ENCODE results near the gene ITPA. TPM values are rescaled to one million over a fixed set of nuclear protein-coding genes. Genes with fewer than 3 reads are reported as not detected.

The ITPA gene
- polyA plus RNA-seq, 3 donors = 46.3 to 70.3 (median 54.3) TPM

DNA sequence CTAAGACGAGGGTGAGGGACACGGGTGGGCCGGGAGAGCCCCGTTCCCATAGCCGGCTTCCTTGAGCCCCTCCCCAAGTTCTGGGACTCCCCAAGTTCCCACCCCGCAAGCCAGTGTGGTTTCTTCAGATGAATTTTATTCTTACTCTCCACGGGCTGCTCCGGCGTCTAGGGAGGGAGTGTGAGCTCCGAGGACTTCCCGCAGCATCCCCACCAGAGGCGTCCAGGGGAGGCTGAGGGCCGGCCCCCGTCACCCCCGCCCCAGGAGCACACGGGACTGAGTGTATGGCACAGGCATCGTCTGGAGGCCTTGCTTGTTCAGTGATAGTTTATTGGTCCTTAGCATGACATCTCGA is 39.7 kb downstream of the ITPA start:
- DNase-seq (ENCODE audit: extremely low read depth in 1 of 11, low read depth in 9 of 11, low spot score in 4 of 11) = no peak

DNA sequence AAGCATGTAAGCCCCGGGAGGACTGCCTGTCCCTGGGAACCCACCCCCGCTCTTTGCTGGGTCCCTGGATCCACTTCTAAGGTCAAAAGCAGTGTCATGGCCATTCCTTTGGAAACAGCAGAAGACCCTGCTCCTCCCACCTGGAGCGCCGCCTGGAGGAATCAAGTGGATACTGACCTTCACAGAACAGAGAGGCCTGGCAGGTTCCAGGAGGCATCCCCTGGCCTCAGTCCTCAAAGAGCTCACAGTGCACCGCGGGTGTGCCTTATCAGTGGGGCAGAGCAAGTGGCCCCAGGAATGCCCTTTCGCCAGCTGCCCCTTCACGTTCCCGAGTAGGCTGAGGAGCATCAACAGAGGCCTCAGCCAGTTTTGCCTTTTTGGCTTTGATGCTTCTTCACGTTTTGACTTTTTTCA is 40.8 kb downstream of the ITPA start:
- no peak for DNase-seq (ENCODE audit: extremely low read depth in 1 of 11, low read depth in 9 of 11, low spot score in 4 of 11)

DNA sequence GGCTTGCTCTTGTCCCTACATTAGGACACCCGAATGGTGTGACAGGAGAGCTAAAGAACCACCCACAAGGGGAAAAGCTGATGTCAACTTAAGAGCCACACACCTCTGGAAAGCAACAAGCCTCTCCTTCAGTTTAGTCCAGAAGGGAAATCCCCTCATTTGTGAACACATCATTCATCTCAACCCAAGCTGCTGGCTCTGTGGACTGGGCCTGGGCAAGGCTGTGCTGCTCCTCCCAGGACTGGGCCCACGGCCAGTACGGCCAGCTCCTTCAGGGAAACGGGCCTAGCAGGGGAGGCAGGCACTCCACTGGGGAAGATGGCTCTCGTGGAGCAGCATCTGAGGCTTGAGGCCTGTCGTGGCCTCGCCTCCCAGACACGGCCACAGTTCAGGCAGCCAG is 42.5 kb downstream of the ITPA start:
- DNase-seq (ENCODE audit: extremely low read depth in 1 of 11, low read depth in 9 of 11, low spot score in 4 of 11) = no peak

DNA sequence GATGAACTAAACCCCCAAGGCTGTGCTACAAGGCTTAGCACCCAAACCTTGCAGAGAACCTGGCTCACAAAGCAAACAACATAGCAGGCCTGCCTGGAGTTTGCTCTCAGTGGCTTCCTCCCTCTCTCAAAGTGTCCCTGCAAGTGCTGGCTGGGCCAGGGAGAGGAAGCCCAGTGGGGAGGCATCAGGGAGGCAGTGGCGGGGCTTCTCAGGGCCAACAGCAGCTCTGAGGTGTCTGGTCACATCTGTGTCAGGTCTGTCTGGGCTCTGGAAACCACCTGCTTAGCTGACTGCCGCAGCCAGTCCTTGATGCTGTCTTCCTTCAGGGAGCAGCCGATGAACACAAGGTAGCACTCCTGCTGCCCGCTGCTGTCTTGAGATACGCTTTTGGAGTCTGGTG is 46.4 kb downstream of the ITPA start:
- no peak for DNase-seq (ENCODE audit: extremely low read depth in 1 of 11, low read depth in 9 of 11, low spot score in 4 of 11)

DNA sequence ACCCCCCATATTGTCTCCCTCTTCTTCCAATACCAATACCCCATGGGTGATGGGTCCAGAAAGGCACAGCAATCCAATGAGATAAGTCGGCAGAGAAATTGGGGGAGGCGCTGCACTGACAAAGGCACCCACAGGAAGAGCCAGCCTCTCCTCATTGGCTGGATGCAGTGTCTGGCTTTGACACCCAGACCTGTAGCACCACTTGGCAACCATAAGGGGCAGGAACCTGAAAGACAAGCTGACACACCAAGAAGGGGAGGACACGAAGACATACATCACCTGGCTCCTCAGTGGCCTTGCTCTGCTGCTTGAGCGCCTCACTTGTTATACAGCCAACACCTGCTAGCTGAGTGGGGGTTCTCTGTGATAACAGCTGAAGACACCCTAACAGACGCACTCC is 49.1 kb downstream of the ITPA start:
- DNase-seq (ENCODE audit: extremely low read depth in 1 of 11, low read depth in 9 of 11, low spot score in 4 of 11) = no peak

DNA sequence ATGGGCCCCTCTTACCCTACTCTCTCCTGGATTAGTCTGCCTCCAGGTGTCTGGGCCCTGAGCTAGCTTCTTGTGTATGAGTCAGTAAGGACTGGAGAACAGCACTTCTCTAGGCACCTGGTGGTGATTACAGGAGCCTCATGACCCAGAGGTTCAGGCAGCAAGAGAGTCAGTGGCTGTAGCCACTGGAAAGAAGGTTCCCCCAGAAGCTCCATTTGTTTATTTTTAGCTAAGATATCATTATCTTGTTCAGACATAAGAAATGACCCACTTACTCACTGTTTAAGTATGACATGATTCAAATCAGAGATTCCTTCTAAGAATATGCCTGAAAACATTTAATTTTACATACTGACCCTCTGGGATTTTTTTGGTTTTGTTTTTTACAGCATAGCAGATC is 53.3 kb downstream of the ITPA start:
- DNase-seq (ENCODE audit: extremely low read depth in 1 of 11, low read depth in 9 of 11, low spot score in 4 of 11) = no peak

DNA sequence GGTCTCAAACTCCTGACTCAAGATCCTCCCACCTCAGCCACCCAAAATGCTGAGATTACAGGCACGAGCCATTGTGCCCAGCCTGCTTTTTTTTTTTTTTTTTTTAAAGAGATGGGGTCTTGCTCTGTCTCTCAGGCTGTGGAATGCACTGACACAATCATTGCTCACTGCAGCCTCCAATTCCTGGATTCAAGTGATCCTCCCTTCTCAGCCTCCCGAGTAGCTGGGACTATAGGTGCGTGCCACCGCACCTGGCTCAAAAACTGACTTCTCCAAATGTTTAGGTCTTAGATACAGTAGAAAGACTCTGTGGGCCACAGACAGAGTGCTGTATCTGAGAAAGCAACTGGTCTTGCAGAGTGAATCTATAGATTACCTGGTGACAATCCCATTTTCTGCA is 60.8 kb downstream of the ITPA start:
- no peak for DNase-seq (ENCODE audit: extremely low read depth in 1 of 11, low read depth in 9 of 11, low spot score in 4 of 11)

DNA sequence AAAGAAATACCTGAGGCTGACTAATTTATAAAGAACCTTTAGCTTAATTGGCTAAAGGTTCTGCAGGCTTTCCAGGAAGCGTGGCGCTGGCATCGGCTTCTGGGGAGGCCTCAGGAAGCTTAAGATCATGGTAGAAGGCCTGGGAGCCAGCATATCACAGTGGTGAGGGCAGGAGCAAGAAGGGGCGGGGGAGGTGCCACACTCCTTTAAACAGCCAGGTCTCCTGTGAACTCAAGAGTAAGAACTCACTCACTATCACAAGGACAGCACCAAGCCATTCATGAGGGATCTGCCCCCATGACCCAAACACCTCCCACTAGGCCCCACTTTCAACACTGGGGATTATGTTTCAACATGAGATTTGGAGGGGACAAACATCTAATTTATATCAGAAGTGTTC is 64.1 kb downstream of the ITPA start:
- DNase-seq (ENCODE audit: extremely low read depth in 1 of 11, low read depth in 9 of 11, low spot score in 4 of 11) = no peak

Other genes starting within 250 kb of the ITPA start
- under 1 TPM; 0.34 to 0.53 (median 0.45) TPM for gene GNRH2, start 165.9 kb upstream of the ITPA start, polyA plus RNA-seq (ENCODE audit: insufficient read length in 3 of 3)
- 10 to 100 TPM; 47.7 to 73.0 (median 61.6) TPM for gene MRPS26, start 163.4 kb upstream of the ITPA start, polyA plus RNA-seq (ENCODE audit: insufficient read length in 3 of 3)
- gene OXT, start 137.9 kb upstream of the ITPA start, polyA plus RNA-seq (ENCODE audit: insufficient read length in 3 of 3) = 1 to 10 TPM in 1 of 3 donors, under 1 TPM in 2; 0.47 to 1.5 (median 0.64) TPM
- gene AVP, start 124.8 kb upstream of the ITPA start, polyA plus RNA-seq (ENCODE audit: insufficient read length in 3 of 3) = under 1 TPM; 0.33 to 0.64 (median 0.54) TPM
- gene FASTKD5, start 49.6 kb upstream of the ITPA start, polyA plus RNA-seq (ENCODE audit: insufficient read length in 3 of 3) = 10 to 100 TPM; 17.1 to 20.0 (median 19.2) TPM
- 10 to 100 TPM in 1 of 3 donors, 1 to 10 TPM in 2; 8.4 to 11.1 (median 9.5) TPM for gene UBOX5, start 49.6 kb upstream of the ITPA start, polyA plus RNA-seq (ENCODE audit: insufficient read length in 3 of 3)
- 10 to 100 TPM; 12.0 to 21.5 (median 16.0) TPM for gene LZTS3, start 35.9 kb upstream of the ITPA start, polyA plus RNA-seq (ENCODE audit: insufficient read length in 3 of 3)
- 10 to 100 TPM; 44.0 to 60.2 (median 57.1) TPM for gene DDRGK1, start 4.8 kb upstream of the ITPA start, polyA plus RNA-seq (ENCODE audit: insufficient read length in 3 of 3)
- 1 to 10 TPM; 2.3 to 3.4 (median 3.0) TPM for gene SLC4A11, start 29.7 kb downstream of the ITPA start, polyA plus RNA-seq (ENCODE audit: insufficient read length in 3 of 3)
- gene DNAAF9, start 198.2 kb downstream of the ITPA start, polyA plus RNA-seq (ENCODE audit: insufficient read length in 3 of 3) = 10 to 100 TPM; 25.4 to 37.5 (median 29.8) TPM